Posterior vena cava (tissue), 2 donors: ENCODE measurements around the gene SEPTIN2. TPM values are rescaled to one million over a fixed set of nuclear protein-coding genes. Genes with fewer than 3 reads are reported as not detected.

Experiments used
- DNase-seq: peaks from one replicate; pipeline ENCODE4 v3.0.0-alpha.2; 2020; ENCODE audit warnings: low spot score
- intact Hi-C, 2 donors: fragments of 100-400 bp; cut with DNase I; formaldehyde crosslinking; loops; one replicate each; pipeline versions ENCODE4 v1.14.1 to v1.14.2; 2022 to 2023
- total RNA-seq, 2 donors: library from RNA; stranded (reverse); fragmentation: NEBNext Ultra II Directional; extraction: Animal tissue kit (Norgen Biotek cat#: 25700); gene quantifications; one replicate each; pipeline ENCODE4 v1.2.1, GENCODE V29; 2021
- donor health status: DM: yes; HTN: yes; CAD: no.
- donor health status: DM: yes; HTN: yes; CAD: no.

SEPTIN2 gene
- total RNA-seq, 2 donors from 2014 or later: 395 to 423 TPM

DNA sequence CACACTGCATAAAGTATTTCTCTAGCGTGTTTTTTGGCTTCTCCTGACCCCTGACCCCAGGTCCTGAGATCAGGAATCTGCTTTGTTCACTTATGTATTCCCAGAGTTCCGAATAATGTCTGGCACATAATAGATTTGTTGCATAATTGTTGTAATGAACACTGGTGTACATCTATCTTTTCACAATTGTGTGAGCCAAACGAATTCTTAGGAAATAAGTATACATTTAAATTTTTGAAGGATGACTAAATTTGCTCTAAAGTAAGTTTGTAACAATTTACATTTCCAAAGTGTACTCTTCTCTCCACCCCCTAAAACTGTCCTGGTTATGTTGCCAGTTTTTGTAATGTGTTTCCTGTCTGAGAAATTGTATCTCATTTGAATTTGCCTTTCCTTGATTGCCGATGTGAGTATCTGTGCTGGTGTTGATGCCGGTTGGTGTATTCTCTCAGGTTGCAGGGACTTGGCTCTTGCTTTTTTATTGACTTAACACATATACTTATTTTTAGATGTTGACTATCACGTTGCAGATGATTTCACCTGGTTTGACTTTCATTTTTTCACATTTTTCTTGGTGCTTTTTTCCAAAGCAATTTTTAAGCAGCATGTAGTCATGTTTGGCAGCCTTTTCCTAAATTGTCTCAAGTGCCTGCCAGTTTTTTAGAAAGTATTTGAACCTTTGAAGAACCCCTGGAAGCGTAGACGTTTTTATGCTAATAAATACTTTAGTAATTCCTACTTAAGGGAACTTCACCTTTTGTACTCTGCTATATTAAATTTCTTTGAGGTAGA, 24.3 kb downstream of the SEPTIN2 start:
- no peak for DNase-seq
- intact Hi-C loops: loop anchor here in 1 of 2 donors (10.0 kb wide), 1 partner anchor 95 kb away; no protein-coding TSS in a partner anchor

DNA sequence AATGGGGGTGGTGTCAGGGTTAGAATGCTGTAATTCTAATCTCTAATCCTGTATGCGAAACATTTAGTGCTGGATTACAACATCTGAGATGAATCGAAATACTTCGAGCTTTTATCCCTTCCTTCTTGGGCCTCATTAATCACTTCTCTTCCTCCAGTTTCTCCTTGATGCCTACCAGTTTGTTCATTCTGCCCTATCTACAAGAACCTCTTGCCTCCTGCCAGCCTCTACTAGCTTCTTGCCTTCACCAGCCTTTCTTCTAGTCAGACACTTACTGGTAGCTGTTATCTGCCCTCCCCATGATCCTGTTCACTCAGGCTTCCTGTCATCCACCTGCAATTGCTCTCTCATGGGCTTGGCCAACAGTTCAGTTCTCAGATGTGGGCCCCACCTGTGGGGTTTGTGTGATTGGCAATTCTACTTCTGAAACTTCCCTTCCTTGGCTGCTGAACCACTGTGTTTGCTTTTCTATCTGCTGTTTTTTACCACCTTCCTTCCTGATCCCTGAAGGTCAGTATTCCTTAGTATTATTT, 25.0 kb downstream of the SEPTIN2 start:
- intact Hi-C loops: loop anchor here in 1 of 2 donors (10.0 kb wide), 1 partner anchor 96 kb away; no protein-coding TSS in a partner anchor

DNA sequence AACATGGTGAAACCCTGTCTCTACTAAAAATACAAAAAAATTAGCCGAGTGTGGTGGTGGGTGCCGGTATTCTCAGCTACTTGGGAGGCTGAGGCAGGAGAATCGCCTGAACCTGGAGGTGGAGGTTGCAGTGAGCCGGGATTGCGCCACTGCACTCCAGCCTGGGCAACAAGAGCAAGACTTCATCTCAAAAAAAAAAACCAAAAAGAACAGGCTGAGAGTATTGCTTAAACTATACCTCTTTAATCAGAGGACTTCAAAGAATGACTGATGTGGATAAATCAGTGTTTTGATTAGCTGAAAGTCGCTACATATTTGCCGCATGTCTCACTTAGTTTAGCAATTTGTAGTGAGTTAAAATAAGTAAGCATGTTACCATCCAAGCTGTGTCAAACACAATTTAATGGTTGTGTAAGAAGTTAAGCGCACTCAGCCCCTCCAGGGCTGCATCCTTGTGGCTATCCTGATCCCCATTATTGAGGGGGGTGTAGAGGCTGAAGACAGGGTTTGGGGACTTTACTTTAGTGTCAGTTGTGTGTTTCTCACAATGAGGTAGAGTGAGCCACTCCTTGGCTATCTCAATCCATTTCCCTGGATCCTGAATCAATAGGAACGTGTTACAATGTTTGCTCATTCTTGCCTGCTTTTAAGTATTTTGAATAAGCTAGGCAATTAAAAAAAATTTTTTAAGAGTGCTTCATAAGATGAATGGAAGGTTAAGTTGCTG, 29.4 kb downstream of the SEPTIN2 start:
- no peak for DNase-seq
- intact Hi-C loops: loop anchor here in 1 of 2 donors (10.0 kb wide), 1 partner anchor 100 kb away; no protein-coding TSS in a partner anchor

More for the DNA sequence above, 25.0 kb downstream of the SEPTIN2 start:
- no peak for DNase-seq

DNA sequence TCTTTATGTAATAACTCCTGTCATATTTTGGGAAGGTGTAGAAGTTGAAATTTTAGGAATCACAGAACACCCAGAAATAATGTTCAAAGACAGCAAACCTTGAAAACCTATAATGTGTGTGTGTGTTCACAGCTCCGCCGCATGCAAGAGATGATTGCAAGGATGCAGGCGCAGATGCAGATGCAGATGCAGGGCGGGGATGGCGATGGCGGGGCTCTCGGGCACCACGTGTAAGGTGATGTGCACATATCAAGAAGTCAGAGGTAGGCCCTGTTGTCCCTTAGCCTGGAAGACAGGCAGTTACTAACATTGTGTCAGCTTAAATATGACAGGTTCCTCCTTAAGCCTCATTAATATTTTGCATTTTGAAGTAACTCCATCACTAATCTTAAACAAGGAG, 34.2 kb downstream of the SEPTIN2 start:
- no peak for DNase-seq
- intact Hi-C loops: loop anchor here in 1 of 2 donors (10.0 kb wide), 1 partner anchor 105 kb away; no protein-coding TSS in a partner anchor

DNA sequence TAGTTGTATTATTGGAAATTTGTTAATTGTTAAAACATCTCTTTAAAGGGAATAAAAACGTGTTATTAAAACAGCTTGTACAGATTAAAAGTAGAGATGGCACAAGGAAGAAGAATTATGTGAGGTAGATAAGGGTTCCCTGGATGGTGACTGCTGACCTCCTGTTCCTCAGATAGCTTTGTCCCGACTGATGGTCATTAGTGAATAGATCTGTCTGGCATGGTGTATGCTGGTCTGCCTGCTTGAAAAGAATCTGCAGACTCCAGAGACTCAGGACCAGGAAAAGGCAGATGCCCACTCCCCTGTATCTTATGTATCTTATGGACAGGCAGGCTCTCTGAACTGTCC, 34.8 kb downstream of the SEPTIN2 start:
- intact Hi-C loops: no loop called here
- no peak for DNase-seq

DNA sequence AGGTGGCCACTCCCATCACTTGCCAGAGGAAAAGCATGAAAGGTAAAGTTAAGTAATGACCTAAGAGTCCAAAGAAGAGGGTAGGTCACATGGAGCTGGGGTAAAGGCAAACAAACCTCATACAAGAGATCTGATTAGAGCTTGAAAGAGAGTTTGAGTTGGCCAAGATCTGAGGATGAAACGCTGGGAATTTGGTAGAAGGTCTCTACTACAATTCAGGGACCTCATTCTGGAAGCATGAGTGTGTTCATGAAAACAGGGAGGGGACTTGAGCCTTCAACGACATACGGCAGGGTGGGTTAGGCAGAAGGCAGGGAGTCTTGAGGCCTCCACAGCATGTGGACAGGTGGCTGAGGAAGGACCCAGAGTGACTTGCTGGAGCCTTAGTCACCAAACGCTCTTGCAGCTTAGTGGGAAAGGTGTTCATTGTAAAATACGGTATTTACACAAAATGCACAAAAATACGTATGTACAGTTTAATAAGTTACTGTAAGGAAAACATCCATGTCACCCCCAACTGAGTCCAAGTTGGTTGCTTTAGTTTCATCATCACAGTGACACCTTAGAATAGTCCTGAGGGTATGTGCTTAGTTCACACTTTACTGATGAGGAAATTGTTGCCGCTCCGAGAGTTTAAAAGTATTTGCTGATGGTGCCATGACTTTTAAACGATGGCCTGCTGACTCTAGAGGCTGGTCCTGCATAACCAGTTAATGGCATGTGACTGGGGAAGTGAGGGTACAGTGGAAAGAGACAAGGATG, 35.3 kb downstream of the SEPTIN2 start:
- intact Hi-C loops: no loop called here
- DNase-seq: no peak

DNA sequence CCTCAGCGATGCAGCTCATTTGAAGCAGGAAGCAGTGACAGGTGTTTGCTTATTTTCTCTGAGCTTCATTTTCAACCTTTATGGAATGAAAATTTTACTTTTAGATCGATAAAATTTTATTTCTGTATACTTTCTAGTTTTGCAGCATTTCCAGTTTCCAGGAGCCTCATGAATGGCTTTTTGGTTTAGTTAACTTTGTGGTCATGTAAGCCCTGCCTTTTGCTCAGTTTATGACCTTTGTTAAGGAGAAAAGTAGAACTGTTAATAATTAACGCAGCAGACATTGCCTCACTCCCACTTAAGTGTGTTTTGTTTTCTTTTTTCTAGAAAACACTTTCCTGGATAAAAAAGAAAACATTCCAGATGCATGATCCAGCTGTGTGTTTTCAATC, 35.9 kb downstream of the SEPTIN2 start:
- intact Hi-C loops: no loop called here
- no peak for DNase-seq

DNA sequence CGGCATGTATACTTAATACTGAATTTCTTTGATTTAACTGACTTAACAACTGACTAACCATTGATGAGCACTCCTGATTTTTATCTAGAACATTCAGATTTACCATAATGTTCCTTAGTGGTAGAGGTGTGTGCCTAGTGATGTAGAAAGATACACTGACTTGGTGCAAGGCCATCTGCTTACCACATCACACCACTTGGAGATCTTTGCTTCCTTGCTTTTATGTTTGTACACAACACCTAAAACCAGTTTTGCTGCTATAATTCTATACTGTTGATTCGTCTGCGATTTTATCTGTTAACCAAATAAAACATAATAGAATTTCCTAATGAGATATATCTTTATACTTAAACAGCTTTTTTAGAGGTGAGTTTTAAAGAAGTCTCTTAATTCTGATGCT, 36.5 kb downstream of the SEPTIN2 start:
- intact Hi-C loops: no loop called here

DNA sequence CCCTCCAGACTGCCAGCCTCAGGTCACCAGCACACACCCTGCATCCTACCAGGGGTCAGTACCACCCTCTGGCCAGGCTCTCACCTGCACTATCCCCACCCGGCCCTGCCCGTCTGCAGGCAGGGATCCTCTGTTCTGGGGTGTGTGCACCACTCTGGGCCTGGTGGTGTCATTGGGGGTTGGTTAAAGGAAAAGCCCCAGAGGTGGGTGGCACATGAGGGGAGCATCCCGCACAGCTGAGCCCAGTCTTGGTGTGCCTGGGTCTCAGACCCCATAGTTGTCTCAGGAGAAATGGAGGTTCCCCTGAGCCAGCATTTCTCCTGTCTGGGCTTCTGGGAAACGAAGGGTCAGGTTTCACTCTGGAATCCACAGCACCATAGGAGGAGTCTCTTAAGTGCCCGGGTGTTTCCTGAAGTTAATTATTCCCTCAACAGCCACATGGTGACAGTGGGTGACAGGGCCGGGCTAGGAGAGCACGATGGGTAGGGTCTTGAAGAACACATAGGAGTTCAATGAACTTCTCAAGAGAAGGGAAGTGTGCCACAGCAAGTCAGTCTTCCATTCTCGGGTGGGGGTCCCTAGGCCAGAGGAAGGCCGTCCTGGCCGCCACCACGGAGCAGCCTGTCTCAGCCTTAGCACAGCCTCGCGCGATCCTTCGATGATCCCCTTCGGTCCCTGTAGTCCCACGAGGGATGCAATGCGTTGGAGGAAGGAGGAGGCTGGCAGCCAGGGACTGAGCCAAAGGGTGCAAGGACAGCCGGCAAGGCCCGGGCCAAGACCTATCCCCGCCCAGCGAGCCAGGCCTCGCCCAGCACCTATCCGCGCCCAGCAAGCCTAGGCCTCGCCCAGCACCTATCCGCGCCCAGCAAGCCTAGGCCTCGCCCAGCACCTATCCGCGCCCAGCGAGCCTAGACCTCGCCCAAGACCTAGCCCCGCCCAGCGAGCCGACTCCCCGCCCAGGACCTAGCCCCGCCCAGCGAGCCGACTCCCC, 39.2 kb downstream of the SEPTIN2 start:
- peak; percentile 95 for DNase-seq
- intact Hi-C loops: no loop called here

More for the DNA sequence above, 36.5 kb downstream of the SEPTIN2 start:
- DNase-seq: no peak

DNA sequence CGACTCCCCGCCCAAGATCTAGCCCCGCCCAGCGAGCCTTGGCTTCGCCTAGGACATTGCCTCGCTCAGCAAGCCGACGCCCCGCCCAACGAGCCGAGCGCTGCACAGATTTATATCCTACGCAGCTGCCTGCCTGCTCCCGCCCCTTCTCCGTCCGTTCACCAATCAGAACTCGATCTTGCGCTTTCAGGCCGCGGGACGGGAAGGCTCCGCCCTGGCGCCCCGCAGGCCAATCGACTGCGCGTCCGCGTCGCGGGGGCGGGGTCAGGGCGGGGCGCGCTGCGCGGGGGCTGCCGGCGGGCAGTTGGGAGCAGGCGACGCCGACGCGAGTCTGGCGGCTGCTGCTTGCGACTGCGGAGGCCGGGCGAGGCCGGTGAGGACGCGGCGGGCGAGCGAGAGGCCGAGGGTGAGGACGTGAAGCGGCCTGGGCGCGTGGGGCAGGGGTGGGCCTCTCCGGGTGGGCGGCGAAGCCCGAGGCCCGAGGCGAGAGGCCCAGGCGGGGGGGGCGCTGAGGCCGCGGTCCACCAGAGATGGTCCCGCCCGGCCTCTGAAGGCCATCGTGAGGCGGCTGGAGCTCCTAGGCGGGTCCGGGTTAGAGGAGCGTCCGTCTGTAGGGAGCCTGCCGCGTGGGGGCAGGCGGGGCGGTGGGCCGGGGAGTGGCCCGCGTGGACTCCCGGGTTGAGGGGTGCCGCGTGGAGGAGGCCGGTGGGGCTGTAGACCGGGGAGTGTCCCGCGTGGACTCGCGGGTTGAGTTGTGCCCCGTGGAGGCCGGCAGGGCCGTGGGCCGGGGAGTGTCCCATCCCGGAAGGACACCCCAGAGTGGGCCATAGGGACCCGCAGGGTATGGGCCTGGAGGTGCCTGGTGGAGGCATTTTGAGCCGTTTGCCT, 40.5 kb downstream of the SEPTIN2 start, which contains the start of gene FARP2:
Gene FARP2 (plus strand): TSS at position 303 of the 888 bp plus-strand sequence. CDS start 16,823 bp downstream, outside the sequence.
- peak; percentile 100 for DNase-seq
- intact Hi-C loops: no loop called here

DNA sequence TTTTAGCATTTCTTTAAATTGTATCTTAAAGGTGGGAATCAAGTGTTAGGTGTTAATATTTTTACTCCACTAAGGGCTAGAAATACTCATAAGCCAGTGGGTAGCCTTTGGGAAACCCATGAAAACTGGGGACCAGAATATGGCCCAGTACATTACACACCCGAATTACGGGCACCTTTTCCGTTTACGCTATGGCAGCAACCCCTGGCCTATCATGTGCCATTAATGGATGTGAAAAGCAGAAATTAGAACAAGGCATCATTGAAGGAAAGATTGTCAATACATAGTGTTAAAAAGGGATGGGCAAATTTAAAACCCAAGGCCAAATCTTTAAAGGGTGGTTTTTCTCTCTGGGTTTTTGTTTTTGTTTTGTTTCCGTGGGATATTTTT, 41.1 kb downstream of the SEPTIN2 start:
- no peak for DNase-seq
- intact Hi-C loops: no loop called here

DNA sequence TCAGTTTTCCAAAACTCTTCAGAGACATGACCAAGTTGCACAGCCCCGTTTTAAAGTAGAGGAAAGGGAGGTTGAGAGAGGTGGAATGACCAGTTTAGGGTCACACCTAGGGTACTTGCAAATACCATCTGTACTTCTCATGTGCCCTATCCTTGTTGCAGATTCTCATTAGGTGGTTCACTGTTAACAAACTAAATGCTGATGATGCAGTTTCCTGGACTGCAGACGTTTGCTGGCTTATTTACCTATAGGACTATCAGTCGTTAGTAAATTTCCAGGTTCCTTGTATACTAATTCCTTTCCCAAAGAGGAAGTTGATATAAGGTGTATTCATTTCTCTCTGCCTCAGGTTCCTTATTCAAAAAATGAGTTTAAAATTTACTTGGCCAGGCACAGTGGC, 41.8 kb downstream of the SEPTIN2 start:
- intact Hi-C loops: no loop called here
- DNase-seq: no peak

DNA sequence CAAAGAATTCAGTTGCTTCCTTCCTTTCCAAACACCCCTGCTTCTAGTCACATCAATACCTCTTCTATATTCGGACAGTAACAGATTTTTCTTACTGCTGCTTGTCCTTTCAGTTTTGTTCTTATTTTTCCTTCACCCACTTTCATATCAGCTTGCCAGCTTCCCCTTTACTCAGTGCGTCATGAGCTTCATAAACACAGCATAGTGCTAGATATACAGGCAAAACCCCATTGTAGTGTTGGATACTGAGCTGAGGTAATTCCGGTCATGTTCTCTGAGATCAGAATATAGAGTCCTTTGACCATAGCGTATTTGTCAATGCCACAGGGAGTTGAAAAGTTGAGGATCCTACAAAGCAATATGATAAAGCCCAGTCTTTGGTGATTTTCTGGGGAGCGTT, 42.7 kb downstream of the SEPTIN2 start:
- no peak for DNase-seq
- intact Hi-C loops: no loop called here

DNA sequence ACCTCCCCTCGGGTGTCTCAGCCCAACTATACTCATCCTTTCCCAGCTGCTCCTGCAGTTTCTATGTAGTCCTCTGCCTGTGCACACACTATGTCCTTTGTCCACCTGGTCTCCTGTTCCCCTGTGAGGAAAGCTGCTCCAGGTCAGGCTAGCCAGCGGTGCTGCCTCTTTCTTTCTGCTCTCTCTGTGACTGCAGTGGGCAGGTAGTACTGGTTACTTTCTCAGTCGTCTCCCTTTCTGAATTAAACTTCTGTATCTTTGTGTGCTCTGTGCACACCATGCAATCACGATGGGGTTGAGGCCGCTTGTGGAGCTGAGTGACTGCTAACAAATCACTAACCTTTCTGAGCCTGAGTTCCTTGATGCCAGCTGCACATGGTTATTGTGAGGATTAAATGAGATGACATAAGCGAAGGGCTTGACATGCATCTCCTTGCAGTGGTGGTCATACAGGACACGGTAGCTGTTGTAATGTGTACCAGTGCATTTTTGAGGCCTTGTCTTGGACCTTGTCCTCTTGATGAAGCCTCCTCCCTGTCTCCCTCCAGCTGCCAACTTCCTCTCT, 43.8 kb downstream of the SEPTIN2 start:
- intact Hi-C loops: no loop called here
- DNase-seq: no peak

DNA sequence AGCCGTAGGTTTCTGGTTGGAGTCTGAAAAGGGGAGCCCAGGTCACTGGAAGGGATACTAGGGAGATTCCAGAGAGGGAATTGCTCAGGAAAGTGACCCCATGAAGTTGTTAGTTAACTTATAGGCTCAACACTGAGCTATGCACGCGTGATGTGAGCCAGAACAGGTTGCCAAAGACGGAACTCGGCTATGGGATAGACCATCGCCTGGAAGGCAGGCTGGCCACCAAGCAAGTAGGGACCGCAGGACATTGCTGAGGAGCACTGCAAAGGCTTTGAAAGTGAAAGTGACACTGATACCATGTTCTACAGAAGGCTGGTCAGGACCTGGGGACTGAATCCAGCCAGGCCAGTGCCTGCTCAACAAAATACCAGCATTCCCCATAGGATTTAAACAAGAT, 47.7 kb downstream of the SEPTIN2 start:
- no peak for DNase-seq
- intact Hi-C loops: no loop called here

DNA sequence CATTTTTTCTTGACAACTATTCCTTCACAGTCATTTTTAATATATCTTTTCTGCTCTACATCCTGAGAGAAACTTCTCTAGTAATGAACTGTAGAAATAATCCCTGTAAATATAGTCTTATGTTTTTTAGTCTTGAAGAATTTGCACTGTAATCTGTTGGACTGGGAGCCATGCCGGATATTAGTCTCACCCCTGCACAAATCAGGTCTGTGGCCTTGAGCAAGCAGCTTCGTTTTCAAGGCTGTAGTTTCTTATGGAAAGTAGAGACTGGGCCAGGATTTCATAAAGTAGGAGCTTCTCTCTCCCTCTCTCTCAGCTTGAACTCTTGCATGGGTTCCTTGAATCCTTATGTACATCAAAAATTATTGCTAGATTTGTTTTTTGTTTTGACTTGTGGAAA, 49.1 kb downstream of the SEPTIN2 start:
- no peak for DNase-seq

DNA sequence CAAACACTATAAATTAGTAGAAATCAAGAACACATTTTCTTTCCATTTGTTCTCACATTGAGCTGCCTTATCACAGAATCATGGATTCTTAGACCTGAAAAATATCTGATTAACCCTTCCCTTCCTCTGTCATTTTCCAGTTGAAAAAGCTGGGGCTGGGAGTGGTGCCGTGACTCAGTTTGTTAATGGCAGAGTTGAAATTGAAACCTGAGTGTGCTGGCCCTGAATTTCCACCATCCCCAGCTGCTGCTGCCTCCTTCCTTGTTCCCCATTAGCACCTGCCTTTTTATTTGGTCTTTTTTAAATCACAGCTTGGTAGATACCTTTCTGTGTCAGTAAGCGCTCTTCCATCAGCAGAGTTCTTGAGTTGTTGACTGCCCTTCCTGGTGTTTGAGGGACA, 51.0 kb downstream of the SEPTIN2 start:
- DNase-seq: no peak
- intact Hi-C loops: no loop called here

More for the DNA sequence above, 49.1 kb downstream of the SEPTIN2 start:
- intact Hi-C loops: no loop called here
